Heart right ventricle (tissue), 16 donors: ENCODE measurements around the gene CATSPERD. TPM values are rescaled to one million over a fixed set of nuclear protein-coding genes. Genes with fewer than 3 reads are reported as not detected.

Source experiments
- ATAC-seq, 8 donors: fragments of 200-7000 bp; cut with Tn5 transposase; one replicate each; pipeline ENCODE4 v1.9.1; 2020; ENCODE audit warnings: mild to moderate bottlenecking in 8 of 8, moderate library complexity in 8 of 8, moderate number of reproducible peaks in 1 of 8
- DNase-seq, 2 donors: peaks; one replicate each; pipeline ENCODE4 v3.0.0-alpha.2; 2020
- H3K27ac ChIP-seq, 10 donors: fragments of 200-600 bp; sonication (generic) in 2 of 10; one replicate each; pipeline versions ENCODE4 v1.5.0 to v1.8.0; 2020 to 2022; ENCODE audit warnings: mild to moderate bottlenecking in 3 of 10
- H3K27me3 ChIP-seq, 7 donors: fragments of 200-600 bp; one replicate each; pipeline ENCODE4 v1.8.0; 2021 to 2022; ENCODE audit warnings: mild to moderate bottlenecking in 2 of 7
- H3K36me3 ChIP-seq, 9 donors: fragments of 200-600 bp; sonication (generic) in 1 of 9; one replicate each; pipeline versions ENCODE4 v1.5.0 to v1.8.0; 2020 to 2022; ENCODE audit warnings: mild to moderate bottlenecking in 2 of 9
- H3K4me1 ChIP-seq, 9 donors: fragments of 200-600 bp; sonication (generic) in 1 of 9; one replicate each; pipeline versions ENCODE4 v1.5.0 to v1.8.0; 2020 to 2022; ENCODE audit warnings: mild to moderate bottlenecking in 4 of 9
- H3K4me3 ChIP-seq, 10 donors: fragments of 200-600 bp; sonication (generic) in 2 of 10; one replicate each; pipeline versions ENCODE4 v1.5.0 to v1.8.0; 2020 to 2022; ENCODE audit warnings: mild to moderate bottlenecking in 7 of 10, moderate library complexity in 2 of 10
- H3K9me3 ChIP-seq, 11 donors: fragments of 200-600 bp in 10 of 11; sonication (generic) in 2 of 11; one replicate each; pipeline versions ENCODE4 v1.5.0 to v1.8.0; 2013 to 2022; ENCODE audit warnings: mild to moderate bottlenecking in 2 of 11, control low read depth in 1 of 11, moderate library complexity in 1 of 11
- CTCF ChIP-seq, 9 donors: fragments of 200-600 bp; sonication (generic) in 2 of 9; IDR thresholded peaks; one replicate each; pipeline versions ENCODE4 v1.5.0 to v1.8.0; 2021 to 2022; ENCODE audit warnings: antibody characterized with exemption in 9 of 9, mild to moderate bottlenecking in 5 of 9, moderate library complexity in 1 of 9
- WGBS, 2 donors: extraction: QIAGEN DNeasy Blood & Tissue Kit; methylation state at CpG; one replicate each; pipeline ENCODE4 v1.1.7; 2013; ENCODE audit warnings: inconsistent platforms in 1 of 2; 5-methylcytosine and 5-hydroxymethylcytosine counted together
- intact Hi-C, 10 donors: fragments of 100-400 bp; cut with DNase I; formaldehyde crosslinking; loops; one replicate each; pipeline versions ENCODE4 v1.11.1 to v1.14.2; 2022
- polyA plus RNA-seq, 2 donors: library from polyadenylated mRNA; stranded (reverse); fragments of 200-250 nt; gene quantifications; one replicate each; pipeline ENCODE4 v1.2.3, GENCODE V29; 2013
- total RNA-seq, 10 donors: library from RNA; stranded (reverse); fragmentation: NEBNext Ultra II Directional in 3 of 10; extraction: Animal tissue kit (Norgen Biotek cat#: 25700) in 3 of 10; gene quantifications; one replicate each; pipeline versions ENCODE4 v1.2.1 to v1.2.4, GENCODE V29; 2021 to 2023
- donor health status: Arrhythmogenic right ventricular cardiomyopathy.
- donor health status: ischemic (EF 13 %, LVEDD 7.1; RV severe dilation, severe dysfunction).
- donor health status: healthy with polysubstance abuse.
- donor health status: DM: no; HTN: yes; CAD: no.
- donor health status: DM: no; HTN: no; CAD: no.
- donor health status: ischemic (EF 25% LVEDD 6.9; RV normal size, moderate dysfunction).
- donor health status: ischemic (EF 25% LVEDD 5.7; RV mildly dilated, moderate dysfunction).
- donor health status: healthy.
- donor health status: DM: yes; HTN: yes; CAD: no.
- donor health status: Ischemic cardiomyopathy.
- donor health status: ischemic (EF 35%, LVEDD 5.7; RV mildly dilated, moderate dysfunction).
- donor health status: nonischemic (EF 11% LVEDD 7.7; RV severe dilation, severe dysfunction).
- donor health status: DM: yes; HTN: yes; CAD: no.
- donor health status: PGD.
- donor health status: ischemic (EF 29% LVEDD 5.4; RV normal size, mild dysfunction).
- donor health status: nonischemic (EF 23%, LVEDD 6.1; RV moderate dilation, normal function).

Gene CATSPERD
- total and polyA plus RNA-seq, 12 donors = not detected

GRCh38 chr19:5821521-5822180 is 101.2 kb downstream of the CATSPERD start:
- Histone ChIP-seq H3K4me3 (no peak overlapping the region), H3K9me3 (no peaks in the 10 kb centered on the region), H3K4me1 (no peaks in the 10 kb centered on the region), H3K27ac (no peak overlapping the region), H3K27me3 (peaks cover 0 to 6% (median 0%) of the 10 kb centered on the region in 7 donors), H3K36me3 (no peaks in the 10 kb centered on the region)
- intact Hi-C loops = no loop called here
- no peak for TF ChIP-seq CTCF (IDR thresholded peaks at IDR 0.05)
- DNase-seq (no peak), ATAC-seq (no peak)
- 59 to 61% methylated on average over 8 of the region's 8 CpGs for WGBS, 2 donors

- TF ChIP-seq CTCF (IDR thresholded peaks at IDR 0.05) = no peak
- WGBS, 2 donors = 37 to 48% methylated on average over 30 of the region's 30 CpGs
- Histone ChIP-seq H3K27me3 (peaks cover 0 to 7% (median 1%) of the 10 kb centered on the region in 7 donors), H3K9me3 (no peaks in the 10 kb centered on the region), H3K4me1 (peaks cover 0 to 6% (median 0%) of the 10 kb centered on the region in 9 donors), H3K36me3 (no peaks in the 10 kb centered on the region), H3K4me3 (no peak overlapping the region), H3K27ac (no peak overlapping the region)
- no peak for ATAC-seq
- intact Hi-C loops = no loop called here
- DNase-seq = no peak
These were observed 101.9 kb downstream of the CATSPERD start for GRCh38 chr19:5822181-5822844.

GRCh38 chr19:5823579-5824281 is 103.3 kb downstream of the CATSPERD start:
- ATAC-seq = no peak
- Histone ChIP-seq H3K4me3 (no peak overlapping the region), H3K36me3 (no peaks in the 10 kb centered on the region), H3K27ac (no peak overlapping the region), H3K9me3 (no peaks in the 10 kb centered on the region), H3K27me3 (peaks cover 0 to 19% (median 9%) of the 10 kb centered on the region in 7 donors), H3K4me1 (peaks cover 0 to 15% (median 3%) of the 10 kb centered on the region in 9 donors)
- intact Hi-C loops = no loop called here
- DNase-seq = no peak
- TF ChIP-seq CTCF (IDR thresholded peaks at IDR 0.05) = no peak
- 85% methylated on average over 30 of the region's 30 CpGs for WGBS, 2 donors

GRCh38 chr19:5824751-5825150 is 104.3 kb downstream of the CATSPERD start:
- Histone ChIP-seq H3K4me1 (peaks cover 0 to 24% (median 3%) of the 10 kb centered on the region in 9 donors), H3K4me3 (no peak overlapping the region), H3K36me3 (no peaks in the 10 kb centered on the region), H3K27ac (no peak overlapping the region), H3K27me3 (peaks cover 0 to 29% (median 20%) of the 10 kb centered on the region in 7 donors), H3K9me3 (no peaks in the 10 kb centered on the region)
- no peak for ATAC-seq
- no peak for TF ChIP-seq CTCF (IDR thresholded peaks at IDR 0.05)
- no peak for DNase-seq
- 72 to 75% methylated on average over 10 of the region's 10 CpGs for WGBS, 2 donors
- intact Hi-C loops = loop anchor here in 3 of 10 donors (5.0 kb wide), 2 partner anchors 58 to 68 kb away; no protein-coding TSS in a partner anchor
